Measurements from ENCODE around the gene ATP10B.
A peak's percentile ranks its signal among the peaks of the same experiment; 100 is the strongest.
"Not testable (repeated sequence)": the region's sequence is repeated elsewhere in the genome, so short reads cannot be mapped to it uniquely, and the experiment has no call there.

The ATP10B gene

DNA sequence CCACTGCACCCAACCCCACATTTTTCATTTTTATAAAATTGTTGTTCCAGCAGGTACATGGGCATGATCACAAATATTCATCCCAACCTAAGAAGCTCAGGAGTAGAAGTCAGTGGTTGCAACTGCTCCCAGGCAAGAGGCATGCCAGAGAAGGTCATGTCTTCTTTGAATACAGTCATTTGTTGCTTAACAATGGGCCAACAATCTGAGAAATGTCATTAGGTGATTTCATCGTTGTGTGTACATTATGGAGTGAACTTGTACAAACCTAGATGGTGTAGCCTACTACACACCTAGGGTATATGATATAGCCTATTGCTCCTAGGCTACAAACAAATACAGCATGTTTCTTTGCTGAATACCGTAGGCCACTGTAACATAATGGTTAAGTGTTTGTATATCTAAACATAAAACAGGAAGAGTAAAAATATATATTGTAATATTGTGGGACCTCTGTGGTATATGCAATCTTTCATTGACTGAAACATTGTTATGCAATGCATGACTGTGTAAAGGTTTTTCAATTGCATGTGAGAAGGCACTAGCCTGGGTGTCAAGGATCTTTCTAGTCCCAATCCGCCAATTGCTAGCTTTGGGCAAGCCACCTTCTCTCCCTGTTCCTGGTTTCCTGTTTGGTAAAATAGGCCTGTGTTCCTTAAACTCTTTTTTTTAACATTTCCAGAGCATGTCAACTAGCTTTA, 27.6 kb downstream of the ATP10B start:
- no peak for DNase-seq

GRCh38 chr5:160812996-160813395, 39.0 kb downstream of the ATP10B start:
- DNase-seq: not testable (repeated sequence)

DNA sequence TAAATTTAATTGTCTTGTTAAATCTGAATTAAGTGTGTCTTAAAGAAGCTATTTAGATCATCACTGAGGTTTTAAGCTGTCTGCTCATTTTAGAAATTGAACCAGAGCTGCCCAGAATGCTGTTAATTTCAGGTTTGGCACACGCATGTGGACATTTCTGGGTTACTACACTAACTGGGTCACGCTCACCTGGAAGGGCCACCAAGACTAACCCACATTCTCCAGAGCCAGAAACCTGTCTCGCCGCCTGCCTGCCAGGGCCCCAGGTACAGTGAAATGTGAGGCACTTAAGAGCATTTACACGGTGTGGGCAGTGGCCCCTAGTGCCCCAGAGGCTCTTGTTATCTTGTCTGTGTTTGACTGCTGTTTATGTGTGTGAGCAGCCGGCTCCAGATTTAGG, 46.6 kb downstream of the ATP10B start:
- no peak for DNase-seq

- no peak for DNase-seq
Observed at GRCh38 chr5:160802592-160802991, 49.4 kb downstream of the ATP10B start.

- no peak for DNase-seq
Observed at GRCh38 chr5:160800375-160801275, 51.4 kb downstream of the ATP10B start.

- no peak for DNase-seq
Observed at GRCh38 chr5:160799184-160799583, 52.8 kb downstream of the ATP10B start.

- DNase-seq: no peak
Observed at GRCh38 chr5:160797020-160797419, 55.0 kb downstream of the ATP10B start.

- peak; percentile 21 for DNase-seq
Observed at GRCh38 chr5:160793530-160793899, 58.5 kb downstream of the ATP10B start.

- DNase-seq: no peak
Observed at GRCh38 chr5:160792732-160793529, 59.1 kb downstream of the ATP10B start.

DNA sequence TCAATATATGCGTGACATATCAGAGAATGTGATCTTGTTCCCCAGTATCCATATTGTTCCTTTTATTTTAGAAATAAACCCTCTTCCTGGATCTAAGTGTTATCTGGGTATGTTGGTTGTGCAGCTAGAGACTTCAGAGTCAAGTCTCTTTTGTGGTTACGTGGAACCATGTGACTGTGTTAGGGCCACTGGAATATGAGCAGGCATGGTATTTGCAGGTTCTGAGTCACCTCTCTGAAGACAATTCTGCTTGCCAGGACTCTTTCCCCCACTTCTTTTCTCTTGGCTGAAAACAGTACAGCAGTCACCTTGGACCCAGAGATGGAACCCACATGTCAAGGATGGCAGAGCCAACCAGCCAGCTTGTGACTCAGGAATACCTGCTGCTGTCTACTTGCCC, 59.7 kb downstream of the ATP10B start:
- no peak for DNase-seq

- no peak for DNase-seq
Observed at GRCh38 chr5:160789219-160789859, 62.7 kb downstream of the ATP10B start.

- DNase-seq: no peak
Observed at GRCh38 chr5:160788102-160788660, 63.8 kb downstream of the ATP10B start.

DNA sequence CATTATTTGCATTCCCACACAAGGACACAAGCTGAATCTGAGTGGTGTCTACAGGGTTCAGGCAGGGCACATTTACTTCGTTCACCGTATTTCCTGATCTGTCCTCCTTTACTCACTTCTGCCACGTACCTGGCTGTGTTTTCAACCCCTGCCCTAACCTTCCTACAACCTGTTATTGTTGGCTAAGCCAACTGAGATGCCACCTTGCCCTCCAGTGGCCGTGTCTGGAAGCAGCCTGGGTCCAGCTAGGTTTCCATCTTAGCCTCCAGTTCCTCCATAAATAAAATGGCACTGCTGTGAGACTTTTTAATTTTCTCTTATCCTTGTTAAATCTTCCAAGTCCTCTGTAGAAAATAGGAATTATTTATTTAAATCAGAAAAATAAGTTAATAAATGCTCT, 64.8 kb downstream of the ATP10B start:
- DNase-seq: peak; percentile 44

- no peak for DNase-seq
Observed at GRCh38 chr5:160774666-160775315, 77.2 kb downstream of the ATP10B start.

- DNase-seq: no peak
Observed at GRCh38 chr5:160773646-160774410, 78.2 kb downstream of the ATP10B start.

GRCh38 chr5:160772854-160773253, 79.2 kb downstream of the ATP10B start:
- DNase-seq: no peak

- DNase-seq: no peak
Observed at GRCh38 chr5:160770718-160771117, 81.3 kb downstream of the ATP10B start.

- peak; percentile 73 for DNase-seq
Observed at GRCh38 chr5:160769301-160769700, 82.7 kb downstream of the ATP10B start.

GRCh38 chr5:160767062-160767461, 84.9 kb downstream of the ATP10B start:
- DNase-seq: no peak

GRCh38 chr5:160760008-160760407, 92.0 kb downstream of the ATP10B start:
- no peak for DNase-seq

- no peak for DNase-seq
Observed at GRCh38 chr5:160757194-160757593, 94.8 kb downstream of the ATP10B start.
